Measurements from ENCODE around the gene CCS.
"Not testable (repeated sequence)": the region's sequence is repeated elsewhere in the genome, so short reads cannot be mapped to it uniquely, and the experiment has no call there.

Gene CCS

DNA sequence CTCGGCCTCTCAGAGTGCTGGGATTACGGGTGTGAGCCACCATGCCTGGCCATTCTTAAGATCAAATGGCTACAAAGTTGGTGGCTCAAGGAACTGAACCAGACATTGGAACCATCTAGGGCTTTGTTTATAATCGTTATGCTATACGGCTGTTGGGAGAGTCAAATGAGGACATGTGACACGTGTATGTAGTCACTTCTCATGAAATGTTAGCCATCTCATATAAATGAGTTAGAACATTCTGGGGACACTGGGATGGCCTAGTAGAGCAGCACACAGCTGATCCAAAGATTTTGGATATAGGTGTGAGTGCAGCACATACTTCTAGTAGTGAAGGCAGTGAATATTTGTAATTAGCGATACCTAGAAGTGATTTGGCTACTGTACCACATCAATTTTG lies 38.9 kb downstream of the CCS start:
- no peak for DNase-seq

DNA sequence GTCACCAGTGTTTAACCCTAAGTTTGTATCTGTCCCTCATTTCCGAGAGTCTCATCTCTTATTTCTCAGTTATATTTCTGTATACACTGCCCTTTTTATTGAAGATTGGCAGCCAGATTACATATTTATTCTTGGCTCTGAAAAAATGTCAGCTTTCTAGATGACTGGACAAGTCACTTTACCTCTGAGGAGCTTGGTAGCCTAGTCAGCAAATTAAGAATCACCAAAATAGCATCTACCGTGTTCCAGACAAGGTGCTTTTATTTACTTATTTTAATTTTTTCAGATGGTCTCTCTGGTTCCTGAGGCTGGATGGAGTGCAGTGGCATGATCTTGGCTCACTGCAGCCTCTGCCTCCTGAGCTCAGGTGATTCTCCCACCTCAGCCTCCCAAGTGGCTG lies 40.0 kb downstream of the CCS start:
- no peak for DNase-seq

- no peak for DNase-seq
Measured at GRCh38 chr11:66636411-66636810, 43.4 kb downstream of the CCS start.

GRCh38 chr11:66637557-66638176 lies 44.7 kb downstream of the CCS start:
- no peak for DNase-seq

DNA sequence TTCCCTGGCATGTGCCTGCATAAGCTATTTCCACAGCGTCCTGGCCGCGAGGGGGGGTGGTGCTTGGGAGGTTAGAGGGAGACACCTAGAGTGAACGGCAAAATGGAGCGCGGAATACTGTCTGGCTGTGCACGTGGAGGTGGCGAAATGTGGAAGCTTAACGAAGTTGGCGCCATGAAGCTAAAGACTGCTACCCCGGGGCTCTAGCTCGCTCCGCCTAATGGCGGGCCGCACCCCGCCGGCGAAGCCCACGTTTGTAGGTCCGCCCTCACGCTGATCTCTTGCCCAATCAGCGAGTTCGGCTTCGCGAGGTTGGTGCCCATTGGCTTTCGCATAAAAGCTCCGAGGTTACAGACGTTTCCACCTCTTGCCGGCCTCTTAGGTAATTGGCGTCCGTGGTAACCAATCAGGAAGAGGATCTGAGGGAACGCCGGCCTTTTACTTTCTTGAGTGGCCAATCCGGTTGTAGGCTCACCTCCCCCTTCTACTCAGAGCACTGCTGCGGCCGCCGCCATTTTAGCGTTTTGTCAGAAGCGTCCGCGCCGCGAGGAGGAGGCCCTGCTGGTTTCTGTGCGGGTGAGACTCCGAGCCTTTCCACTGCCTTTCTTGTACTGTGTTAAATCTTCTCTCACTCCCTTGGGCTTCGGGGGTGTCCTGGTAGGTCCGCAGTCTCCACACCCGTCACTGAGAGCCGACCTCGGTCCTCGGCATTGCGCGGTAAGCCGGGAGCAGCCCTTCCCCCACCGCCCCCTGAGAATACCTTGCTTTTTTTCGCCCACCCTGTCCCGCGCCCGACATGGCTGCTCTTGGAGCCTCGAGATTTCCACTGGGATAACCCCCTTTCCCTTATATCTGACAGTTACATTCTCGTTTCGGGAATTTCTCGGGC lies 45.4 kb downstream of the CCS start, which contains the start of gene RBM4:
Gene RBM4, plus strand, starts transcription at position 527 of the 889 bp plus-strand sequence. CDS start 1,009 bp downstream, outside the sequence.
- peak; percentile 100 for DNase-seq

- no peak for DNase-seq
Measured at GRCh38 chr11:66639066-66639813, 46.3 kb downstream of the CCS start.

DNA sequence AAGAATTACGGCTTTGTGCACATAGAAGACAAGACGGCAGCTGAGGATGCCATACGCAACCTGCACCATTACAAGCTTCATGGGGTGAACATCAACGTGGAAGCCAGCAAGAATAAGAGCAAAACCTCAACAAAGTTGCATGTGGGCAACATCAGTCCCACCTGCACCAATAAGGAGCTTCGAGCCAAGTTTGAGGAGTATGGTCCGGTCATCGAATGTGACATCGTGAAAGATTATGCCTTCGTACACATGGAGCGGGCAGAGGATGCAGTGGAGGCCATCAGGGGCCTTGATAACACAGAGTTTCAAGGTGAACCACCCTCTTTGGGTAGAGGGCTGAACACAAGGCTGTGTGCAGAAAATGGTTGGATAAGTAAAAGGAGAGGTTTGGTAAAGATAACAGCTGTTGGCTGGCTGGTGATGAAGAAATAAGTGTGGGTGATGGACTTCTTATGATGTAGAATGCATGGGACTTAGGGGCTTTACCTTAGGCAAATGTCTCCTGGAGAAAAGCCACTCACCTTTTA lies 46.9 kb downstream of the CCS start:
- not testable (repeated sequence) for DNase-seq

GRCh38 chr11:66641834-66642233 lies 48.8 kb downstream of the CCS start:
- DNase-seq = no peak

- DNase-seq = no peak
Measured at GRCh38 chr11:66643745-66644437, 50.9 kb downstream of the CCS start.

DNA sequence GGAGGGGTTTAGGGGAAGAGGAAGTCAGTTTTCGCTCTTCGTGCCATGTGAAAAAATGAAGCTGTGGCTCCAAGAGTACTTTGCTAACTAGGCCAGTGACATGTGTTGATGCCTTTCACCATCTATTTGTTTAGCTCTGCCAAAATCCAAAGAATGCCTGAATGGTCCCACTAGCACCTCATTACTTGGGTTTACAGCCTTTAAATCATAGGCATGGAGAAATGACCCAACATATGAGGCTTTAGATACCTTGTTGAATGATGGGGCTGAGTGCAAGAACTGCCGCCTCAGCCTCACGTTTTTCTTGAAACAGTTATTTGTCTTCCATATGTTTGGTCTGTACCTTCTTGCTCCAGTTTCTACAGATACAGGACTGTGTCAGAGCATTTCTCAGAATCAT lies 53.8 kb downstream of the CCS start:
- no peak for DNase-seq

- no peak for DNase-seq
Measured at GRCh38 chr11:66649903-66650302, 56.9 kb downstream of the CCS start.

GRCh38 chr11:66651016-66651415 lies 58.0 kb downstream of the CCS start:
- DNase-seq = peak; percentile 19

DNA sequence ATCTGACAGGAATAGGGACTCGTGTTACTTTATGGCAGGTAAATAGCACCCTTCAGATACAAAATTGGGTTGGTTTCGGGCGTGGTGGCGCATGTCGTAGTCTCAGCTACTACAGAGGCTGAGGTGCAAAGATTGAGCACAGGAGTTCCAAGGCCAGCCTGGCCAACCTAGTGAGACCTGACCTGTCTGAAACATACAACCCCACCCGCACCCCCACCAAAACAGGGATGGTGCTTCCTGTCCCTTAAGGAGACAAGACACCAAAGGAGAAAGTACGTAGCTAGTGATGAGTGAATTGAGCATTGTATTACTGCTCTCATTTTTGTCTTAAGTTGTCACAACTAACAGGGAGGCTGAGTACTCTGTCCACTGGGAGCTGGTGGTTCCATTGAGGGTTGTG lies 59.7 kb downstream of the CCS start:
- DNase-seq = no peak

GRCh38 chr11:66653123-66653522 lies 60.1 kb downstream of the CCS start:
- DNase-seq = peak; percentile 36

Measured in NCI-H226 (cell line).